ENCODE data around the gene DOK5. TPM values are rescaled to one million over a fixed set of nuclear protein-coding genes. Genes with fewer than 3 reads are reported as not detected.

The DOK5 gene
- total RNA-seq, 1 donor from 2014 or later: 0.20 TPM

DNA sequence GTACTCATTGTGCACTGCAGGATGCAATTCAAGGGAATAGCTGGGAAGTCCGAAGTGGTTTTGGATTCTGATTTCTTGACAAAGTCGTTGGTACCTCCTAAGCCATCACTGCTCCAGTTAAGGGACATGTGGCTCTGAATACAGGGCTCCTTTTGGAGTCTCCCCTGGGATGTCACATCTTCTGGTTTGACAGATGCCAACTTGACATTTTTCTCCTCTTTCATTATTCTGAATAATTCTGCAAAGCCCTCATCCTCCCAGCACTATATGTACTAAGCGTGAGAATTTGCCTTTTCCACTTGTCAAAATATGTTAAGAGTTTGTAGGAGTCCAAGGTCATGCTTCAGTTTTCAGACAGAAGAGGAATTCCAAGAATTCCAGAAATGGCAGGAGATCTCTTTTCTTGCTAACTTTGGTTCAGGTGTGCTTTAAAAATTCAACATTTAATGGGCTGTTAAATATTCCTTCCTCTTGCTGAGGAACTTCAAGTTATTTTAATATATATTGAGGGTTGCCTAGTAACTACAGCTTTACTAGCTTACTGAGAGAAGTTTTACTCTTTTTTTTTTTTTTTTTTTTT lies 38.7 kb downstream of the DOK5 start:
- no peak for DNase-seq (ENCODE audit: low read depth in 2 of 2)

- DNase-seq (ENCODE audit: low read depth in 2 of 2): no peak
Observed at GRCh38 chr20:54515793-54516628, 40.6 kb downstream of the DOK5 start.

- no peak for DNase-seq (ENCODE audit: low read depth in 2 of 2)
Observed at GRCh38 chr20:54517241-54517975, 42.0 kb downstream of the DOK5 start.

DNA sequence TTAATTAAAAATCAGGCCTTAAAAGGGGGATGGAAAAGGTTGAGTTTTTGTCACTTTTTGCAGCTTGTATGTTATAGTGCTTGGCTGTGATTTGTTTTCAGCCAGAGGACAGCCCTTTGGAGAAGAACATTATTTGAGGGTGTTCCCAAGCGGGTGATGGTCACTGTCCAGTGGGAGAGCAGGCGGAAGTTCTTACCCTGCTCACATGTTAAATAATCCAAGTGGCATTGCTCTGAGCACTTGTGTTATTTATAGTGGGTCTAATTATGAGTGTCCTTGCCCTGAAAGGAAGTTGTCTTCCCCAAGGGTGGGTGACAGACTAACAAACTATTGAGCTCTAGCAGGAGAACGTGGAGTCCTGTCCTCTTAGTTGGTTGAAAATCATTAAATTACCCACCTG lies 49.5 kb downstream of the DOK5 start:
- DNase-seq (ENCODE audit: low read depth in 2 of 2): no peak

DNA sequence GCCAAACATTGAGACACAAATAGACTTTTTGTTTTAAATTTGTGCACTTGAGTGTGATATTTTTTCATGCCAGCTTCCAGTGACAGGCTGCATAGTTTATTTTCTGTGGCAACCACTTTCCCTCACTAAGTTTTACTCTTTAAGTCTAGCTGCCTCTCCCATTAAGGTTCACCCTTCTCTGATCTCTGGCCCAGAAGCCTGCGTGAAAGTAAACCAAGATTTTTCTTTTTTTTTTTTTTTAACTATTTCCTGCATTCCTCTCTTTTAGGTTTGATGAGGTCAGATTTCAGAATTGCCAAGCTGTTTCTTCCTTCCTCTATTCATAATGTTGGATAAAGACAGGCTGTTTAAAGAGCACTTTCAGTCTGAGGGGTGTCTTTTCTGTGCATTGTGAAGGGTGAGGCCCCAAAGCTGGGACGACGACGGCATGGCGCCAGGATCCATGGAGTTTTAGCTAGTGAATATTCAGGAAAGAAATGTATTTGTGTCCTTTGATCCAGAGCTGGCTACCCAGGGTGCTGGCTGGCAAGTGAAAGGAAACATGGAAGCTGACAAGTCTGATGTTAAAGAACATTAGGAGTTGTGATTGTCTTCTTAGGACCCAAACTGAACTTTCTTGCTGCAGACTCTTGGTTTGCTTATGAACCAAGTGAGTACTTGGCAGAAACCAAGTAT lies 50.7 kb downstream of the DOK5 start:
- DNase-seq (ENCODE audit: low read depth in 2 of 2): no peak

- no peak for DNase-seq (ENCODE audit: low read depth in 2 of 2)
Observed at GRCh38 chr20:54526801-54527200, 51.4 kb downstream of the DOK5 start.

- no peak for DNase-seq (ENCODE audit: low read depth in 2 of 2)
Observed at GRCh38 chr20:54532573-54532972, 57.2 kb downstream of the DOK5 start.

- no peak for DNase-seq (ENCODE audit: low read depth in 2 of 2)
Observed at GRCh38 chr20:54534101-54534500, 58.7 kb downstream of the DOK5 start.

GRCh38 chr20:54535033-54535432 lies 59.6 kb downstream of the DOK5 start:
- DNase-seq (ENCODE audit: low read depth in 2 of 2): no peak

- DNase-seq (ENCODE audit: low read depth in 2 of 2): no peak
Observed at GRCh38 chr20:54535746-54536145, 60.4 kb downstream of the DOK5 start.

- DNase-seq (ENCODE audit: low read depth in 2 of 2): no peak
Observed at GRCh38 chr20:54539521-54540046, 64.2 kb downstream of the DOK5 start.

- DNase-seq (ENCODE audit: low read depth in 2 of 2): no peak
Observed at GRCh38 chr20:54543369-54543768, 68.0 kb downstream of the DOK5 start.

- DNase-seq (ENCODE audit: low read depth in 2 of 2): no peak
Observed at GRCh38 chr20:54545676-54546358, 70.4 kb downstream of the DOK5 start.

DNA sequence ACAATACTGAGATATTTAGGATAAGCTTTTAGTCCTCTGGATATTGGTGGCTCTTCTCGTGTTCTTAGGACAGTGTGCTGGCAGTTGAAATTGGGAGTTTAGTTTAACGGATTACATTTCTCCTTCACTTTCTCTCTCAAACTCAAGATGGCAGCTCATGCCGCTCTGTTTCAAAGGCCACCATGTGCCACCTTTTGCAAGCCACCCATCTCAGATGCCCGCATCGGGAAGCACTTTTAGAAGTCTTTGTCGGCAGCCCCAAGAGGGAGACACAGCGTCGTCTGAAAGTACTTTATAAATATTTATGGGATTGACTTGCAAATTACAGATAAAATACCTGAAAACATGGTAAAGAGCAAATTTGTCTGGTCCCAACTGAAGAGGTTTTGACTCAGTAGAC lies 73.5 kb downstream of the DOK5 start:
- DNase-seq (ENCODE audit: low read depth in 2 of 2): no peak

GRCh38 chr20:54549658-54550326 lies 74.4 kb downstream of the DOK5 start:
- DNase-seq (ENCODE audit: low read depth in 2 of 2): no peak

DNA sequence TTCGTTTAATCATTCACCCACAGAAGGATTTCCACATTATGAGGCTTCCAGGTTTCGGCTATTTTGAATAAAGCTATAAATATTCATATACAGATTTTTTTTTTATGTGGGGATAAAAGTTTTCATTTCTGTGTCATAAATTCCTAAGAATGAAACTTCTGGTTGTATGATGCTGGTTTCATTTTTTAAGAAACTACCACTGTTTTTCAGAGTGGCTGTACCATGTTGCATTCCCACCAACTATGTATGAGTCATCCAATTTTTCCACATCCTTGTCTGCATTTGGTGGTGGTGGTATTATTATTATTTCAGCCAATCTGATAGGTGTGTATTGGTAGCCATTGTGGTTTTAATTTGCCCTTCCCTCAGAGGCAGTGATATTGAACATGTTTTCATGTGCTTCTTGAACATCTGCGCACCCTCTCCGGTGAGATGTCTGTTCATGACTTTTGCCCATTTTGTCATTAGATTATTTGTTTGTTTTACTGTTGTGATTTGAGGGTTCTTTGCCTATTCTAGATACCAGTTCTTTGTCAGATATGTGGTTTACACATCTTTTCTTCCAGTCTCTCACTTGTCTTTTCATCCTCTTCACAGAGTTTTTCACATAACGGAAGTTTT lies 75.5 kb downstream of the DOK5 start:
- no peak for DNase-seq (ENCODE audit: low read depth in 2 of 2)

- DNase-seq (ENCODE audit: low read depth in 2 of 2): no peak
Observed at GRCh38 chr20:54554006-54554405, 78.6 kb downstream of the DOK5 start.

- no peak for DNase-seq (ENCODE audit: low read depth in 2 of 2)
Observed at GRCh38 chr20:54555150-54555549, 79.8 kb downstream of the DOK5 start.

- DNase-seq (ENCODE audit: low read depth in 2 of 2): no peak
Observed at GRCh38 chr20:54556406-54556805, 81.0 kb downstream of the DOK5 start.

Data from lung microvascular endothelial cell (primary cell).